ENCODE data around the gene PGK2. TPM values are rescaled to one million over a fixed set of nuclear protein-coding genes. Genes with fewer than 3 reads are reported as not detected.

The PGK2 gene
- not detected for total RNA-seq

DNA sequence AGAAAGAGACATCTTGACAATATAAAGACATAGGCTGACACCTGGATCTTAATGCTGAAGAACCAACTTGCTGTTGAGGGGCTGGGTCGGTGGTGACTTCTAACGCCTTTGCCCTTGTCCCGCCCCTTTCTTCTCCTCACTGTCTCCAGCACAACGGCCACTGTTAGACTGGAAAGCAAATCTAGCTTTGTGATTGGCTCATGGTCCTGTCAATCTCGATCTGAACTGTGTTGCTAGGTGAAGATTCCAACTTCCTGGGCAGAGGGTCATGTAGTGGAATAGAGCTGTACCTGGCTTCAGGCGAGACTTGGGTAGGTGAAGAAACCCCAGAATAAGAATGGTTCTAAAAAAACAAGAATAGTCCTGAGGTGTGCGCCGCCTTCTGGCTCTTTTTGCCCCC, at the start of gene PGK2:
PGK2 (minus strand) TSS at position 110 of the 400 bp plus-strand sequence; CDS start at position 12, 98 bp downstream.

GRCh38 chr6:49744259-49744658, 42.8 kb downstream of the PGK2 start, which contains the start of gene CRISP3:
CRISP3 (minus strand) TSS chr6:49744388; CDS start chr6:49744367, 21 bp downstream.

Other genes starting within 250 kb of the PGK2 start
- gene C6orf141, start 236.6 kb downstream of the PGK2 start, total RNA-seq: not detected
- gene RHAG, start 150.4 kb downstream of the PGK2 start, total RNA-seq: not detected
- not detected for gene CRISP2, start 73.7 kb downstream of the PGK2 start, total RNA-seq
- not detected for gene CRISP3, start 42.9 kb downstream of the PGK2 start, total RNA-seq
- not detected for gene CRISP1, start 79.2 kb upstream of the PGK2 start, total RNA-seq
- not detected for gene DEFB114, start 176.9 kb upstream of the PGK2 start, total RNA-seq
- gene DEFB113, start 182.3 kb upstream of the PGK2 start, total RNA-seq: not detected
- gene DEFB110, start 234.7 kb upstream of the PGK2 start, total RNA-seq: not detected

Measured in melanocyte of skin (primary cell).